GM19035 (cell line): ENCODE measurements around the gene INTS11.
A peak's percentile ranks its signal among the peaks of the same experiment; 100 is the strongest.

Experiments used
- ATAC-seq: cut with Tn5 transposase; IDR thresholded peaks from one replicate; pipeline ENCODE4 v1.9.1; 2021; ENCODE audit not compliant: unreplicated experiment

The INTS11 gene

DNA sequence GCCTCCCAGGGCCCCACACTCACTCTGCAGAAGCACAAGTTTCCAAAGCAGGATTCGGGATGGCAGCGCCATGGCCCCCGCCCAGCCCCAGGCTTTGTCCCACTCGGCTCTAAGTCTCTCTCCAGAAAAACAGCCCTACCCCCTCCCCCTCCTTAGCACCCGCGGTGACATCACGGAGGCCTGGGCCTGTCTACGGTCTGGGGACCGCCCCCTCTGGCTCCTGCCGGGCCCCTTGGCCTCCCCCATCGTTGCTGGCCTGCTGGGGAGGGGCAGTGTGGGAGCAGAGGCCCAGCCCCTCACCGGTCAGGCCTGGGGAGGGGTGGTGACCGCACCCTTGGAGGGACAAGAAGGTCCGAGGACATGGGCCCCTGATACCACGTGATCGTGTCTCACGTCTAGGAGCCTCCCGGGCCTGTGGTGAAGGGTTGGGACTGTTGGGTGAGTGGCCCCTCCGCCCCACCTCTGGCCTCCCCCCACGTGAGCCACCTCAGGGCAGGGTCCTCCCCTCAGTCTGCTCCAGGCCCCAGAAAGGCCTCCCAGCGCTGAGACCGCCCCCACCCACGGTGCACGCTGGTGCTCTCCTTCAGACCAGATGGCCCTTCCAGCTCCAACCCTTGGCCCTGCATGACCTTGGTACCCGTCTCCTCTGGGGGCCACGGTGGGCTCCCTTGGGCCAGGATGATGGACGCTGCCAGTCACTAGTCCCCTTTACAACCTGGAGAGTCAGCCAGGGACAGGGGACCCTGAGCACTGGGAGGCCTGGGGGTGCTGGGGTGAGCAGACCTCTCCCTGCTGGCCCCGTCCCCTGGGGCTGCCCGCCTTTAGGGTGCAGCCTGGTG is 34.2 kb upstream of the INTS11 start, which contains the start of gene MXRA8:
Gene MXRA8 (minus strand): TSS at position 123 of the 839 bp plus-strand sequence. CDS start 51 bp downstream, at position 72.
- no peak for ATAC-seq

DNA sequence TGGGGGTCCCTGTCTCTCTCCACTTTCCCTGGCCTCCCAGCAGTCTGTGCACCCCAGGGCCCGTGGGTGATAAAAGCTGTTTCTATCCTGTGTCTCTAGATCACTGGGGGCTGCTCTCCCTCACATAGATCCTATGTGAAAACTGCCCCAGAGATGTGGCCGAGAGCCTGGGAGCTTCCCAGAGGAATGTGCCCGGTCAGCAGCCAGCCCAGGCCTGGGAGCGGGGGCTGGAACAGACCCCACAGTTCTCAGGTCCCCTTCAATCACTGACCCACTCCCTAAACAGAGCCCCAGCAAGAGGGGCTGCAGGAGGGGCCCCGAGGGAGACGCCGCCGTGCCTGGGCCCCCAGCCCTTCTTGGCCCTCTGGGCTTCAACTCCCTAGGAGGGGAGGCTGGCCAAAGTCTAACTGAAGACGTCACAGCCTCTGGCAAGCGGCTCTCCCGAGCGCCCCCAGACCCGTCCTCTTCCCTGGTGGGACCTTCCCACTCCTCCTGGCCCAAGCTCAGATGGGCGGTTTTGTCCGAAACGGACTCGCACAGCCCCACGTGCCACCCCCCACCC is 33.5 kb upstream of the INTS11 start:
- ATAC-seq = no peak

DNA sequence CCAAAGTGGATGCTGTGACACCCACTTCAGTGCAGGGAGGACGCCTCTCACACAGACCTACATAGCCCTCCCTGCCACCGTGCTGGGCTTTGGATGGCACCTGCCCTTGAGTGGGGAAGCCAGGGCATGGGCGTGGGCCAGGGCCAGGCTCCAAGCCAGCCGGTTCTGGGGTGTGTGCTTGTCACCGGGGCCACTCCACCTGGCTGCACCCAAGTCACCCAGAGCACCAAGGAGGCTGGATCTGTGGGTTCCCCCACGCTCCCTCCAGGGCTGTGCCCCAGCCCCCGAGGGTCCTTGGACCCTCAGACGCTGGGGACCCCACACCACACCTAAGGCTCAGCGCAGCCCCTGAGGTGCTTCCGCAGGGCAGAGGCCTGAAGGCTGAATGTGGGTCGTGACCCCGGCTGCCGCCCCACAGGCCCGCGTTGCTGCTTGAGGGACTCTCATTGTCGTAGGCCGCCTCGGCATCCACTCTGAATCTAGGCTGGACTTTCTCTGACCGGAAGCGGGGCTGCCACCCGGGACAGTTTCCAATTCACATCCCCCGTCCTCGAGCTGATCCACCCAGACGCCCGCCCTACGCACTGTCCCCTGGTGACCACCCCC is 32.4 kb upstream of the INTS11 start:
- no peak for ATAC-seq

DNA sequence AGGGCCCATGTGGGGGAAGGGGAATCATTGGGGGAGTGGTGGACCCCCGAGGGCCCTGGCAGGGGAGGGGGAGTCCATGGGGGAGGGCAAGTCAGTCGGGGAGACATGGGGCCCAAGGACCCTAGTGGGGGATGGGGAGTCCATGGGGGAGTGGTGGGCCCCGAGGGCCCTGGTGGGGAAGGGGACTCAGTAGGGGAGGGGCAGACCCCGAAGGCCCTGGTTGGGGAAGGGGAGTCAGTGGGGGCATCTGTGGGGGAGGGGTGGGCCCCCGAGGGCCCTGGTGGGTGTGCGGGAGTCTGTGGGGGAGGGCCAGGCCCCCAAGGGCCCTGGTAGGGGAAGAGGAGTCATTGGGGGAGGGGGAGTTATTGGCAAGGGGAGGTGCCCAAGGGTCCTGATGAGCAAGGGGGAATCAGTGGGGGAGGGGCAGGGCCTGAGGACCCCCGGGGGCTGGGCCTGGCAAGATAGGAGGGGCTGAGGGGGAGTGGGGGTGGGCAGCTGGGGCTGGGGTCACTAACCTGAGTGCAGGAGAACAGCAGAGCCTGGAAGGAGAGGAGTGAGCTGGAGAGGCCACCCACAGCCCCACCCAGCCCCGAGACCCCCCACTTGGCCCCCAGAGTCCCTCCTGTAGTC is 31.8 kb upstream of the INTS11 start:
- no peak for ATAC-seq

DNA sequence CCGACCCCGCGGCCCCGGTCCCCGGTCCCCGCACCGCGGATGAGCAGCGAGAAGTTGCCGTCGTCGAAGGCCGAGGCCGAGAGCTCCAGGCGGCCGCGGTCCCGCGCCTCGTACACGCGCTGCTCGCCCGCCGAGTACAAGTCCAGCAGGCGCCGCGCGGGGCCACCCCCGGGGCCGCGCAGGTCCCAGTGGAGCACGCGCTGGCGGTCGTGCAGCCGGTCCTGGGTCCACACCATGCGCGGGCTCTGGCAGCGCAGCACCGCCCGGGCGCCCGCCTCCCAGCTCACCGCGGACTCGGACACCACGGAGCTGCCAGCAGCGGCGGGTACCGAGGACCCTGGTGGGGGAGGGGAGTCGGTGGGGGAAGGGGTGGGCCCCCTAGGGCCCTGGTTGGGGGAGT is 31.0 kb upstream of the INTS11 start:
- no peak for ATAC-seq

DNA sequence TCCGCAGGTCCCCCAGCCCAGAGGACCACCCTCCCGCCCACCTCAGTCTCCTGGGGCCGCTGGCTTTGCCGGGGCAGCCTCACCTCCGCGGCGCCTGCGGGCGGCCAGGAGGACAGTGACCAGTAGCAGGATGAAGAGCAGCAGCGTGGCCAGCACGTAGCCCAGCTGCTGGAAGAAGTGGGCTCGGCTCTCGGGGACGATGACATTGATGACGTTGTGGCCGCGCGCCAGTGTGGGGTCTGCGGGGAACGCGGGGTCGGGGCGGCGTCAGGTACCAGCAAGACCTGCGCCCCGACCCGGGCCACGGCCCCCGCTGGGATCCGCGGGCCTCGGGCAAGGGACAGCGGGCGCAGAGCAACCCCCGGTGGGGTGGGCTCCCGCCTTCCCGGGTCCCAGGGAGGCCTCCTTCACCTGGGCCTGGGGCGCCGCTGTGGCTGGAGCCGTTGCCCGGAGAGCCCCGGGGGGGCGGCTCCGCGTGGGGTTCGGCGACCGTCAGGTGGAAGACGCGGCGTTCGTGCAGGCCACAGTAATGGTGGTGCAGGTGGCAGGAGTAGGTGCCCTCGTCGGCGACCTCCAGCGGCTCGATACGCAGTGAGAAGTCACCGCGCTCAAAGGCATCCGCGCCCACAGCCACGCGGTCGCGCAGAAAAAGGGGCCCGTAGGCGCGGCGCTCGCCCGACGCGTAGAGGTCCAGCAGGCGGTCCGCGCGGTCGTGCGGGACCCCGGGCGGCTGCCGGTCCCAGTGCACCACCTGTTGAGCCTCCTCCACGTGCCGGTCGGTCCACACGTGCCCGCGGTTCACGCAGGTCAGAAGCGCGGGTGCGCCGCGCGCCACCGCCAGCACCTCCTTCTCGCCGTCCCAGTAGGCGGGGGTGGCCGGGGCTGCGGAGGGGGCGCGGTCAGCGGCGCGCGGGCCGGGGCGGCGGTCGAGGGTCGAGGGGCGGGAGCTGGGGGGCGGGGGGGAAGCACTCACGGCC is 30.1 kb upstream of the INTS11 start:
- ATAC-seq = no peak

DNA sequence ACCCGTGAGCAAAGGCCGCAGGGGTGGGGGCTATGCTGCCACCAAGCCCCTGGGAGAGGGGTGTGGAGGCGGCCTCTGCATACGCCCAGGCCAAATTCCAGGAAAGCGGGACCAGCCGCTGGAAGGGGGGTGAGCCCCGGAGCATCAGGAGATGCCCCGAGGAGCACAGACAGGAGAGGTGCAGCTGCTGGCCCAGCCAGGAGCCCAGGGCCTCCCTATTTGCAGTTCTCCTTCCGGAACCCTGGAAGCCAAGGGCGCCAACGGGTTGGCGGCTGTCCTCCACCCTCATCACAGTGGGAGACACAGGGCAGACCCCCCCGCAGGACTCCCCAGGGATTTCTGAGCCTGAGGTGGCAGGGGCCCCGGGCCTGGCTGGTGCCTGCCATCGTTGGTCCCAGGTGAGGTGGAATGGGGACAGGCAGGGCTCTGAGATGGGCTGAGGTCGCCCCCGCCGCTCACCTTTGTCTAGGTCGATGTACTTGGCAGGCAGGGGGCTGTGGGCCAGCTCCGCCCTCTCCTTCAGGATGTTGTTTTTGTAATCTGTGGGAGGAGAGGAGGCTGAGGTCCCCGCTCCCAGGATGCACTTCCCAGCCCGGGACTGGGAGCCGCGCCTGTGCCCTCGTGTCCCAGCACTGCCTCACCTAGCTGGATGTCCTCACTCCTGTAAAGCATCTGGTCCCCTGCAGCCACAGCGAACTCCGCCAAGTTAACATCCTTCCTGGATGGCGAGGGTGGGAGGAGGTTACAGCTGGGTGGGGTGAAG is 29.1 kb upstream of the INTS11 start:
- ATAC-seq = no peak

DNA sequence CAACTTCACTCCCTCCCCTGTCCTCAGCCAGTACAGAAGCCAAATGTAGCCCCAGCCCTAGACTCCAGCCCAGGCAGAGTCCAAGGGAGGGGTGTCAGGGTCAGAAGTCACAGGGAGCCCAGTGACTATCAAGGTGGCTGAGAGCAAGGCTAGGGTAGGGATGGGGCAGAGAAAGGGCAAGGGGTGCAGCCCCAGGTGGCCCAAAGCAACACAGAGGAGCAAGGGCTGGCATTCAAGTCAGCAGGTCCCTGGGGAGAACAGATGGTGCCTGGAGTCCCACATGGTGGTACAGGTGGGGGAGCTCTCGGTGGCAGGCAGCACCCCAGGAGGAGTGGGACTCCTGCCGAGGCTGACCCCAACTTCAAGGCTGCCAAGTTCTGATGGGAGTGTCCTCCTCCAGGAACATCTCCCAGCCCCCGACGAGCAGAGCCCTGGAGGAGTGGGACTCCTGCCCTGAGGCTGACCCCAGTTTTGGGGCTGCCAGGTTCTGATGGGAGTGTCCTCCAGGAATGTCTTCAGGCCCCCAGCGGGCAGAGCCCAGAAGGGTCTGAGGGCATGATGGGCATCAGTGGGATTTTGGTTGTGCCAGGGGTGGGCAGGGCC is 28.4 kb upstream of the INTS11 start:
- ATAC-seq = no peak

DNA sequence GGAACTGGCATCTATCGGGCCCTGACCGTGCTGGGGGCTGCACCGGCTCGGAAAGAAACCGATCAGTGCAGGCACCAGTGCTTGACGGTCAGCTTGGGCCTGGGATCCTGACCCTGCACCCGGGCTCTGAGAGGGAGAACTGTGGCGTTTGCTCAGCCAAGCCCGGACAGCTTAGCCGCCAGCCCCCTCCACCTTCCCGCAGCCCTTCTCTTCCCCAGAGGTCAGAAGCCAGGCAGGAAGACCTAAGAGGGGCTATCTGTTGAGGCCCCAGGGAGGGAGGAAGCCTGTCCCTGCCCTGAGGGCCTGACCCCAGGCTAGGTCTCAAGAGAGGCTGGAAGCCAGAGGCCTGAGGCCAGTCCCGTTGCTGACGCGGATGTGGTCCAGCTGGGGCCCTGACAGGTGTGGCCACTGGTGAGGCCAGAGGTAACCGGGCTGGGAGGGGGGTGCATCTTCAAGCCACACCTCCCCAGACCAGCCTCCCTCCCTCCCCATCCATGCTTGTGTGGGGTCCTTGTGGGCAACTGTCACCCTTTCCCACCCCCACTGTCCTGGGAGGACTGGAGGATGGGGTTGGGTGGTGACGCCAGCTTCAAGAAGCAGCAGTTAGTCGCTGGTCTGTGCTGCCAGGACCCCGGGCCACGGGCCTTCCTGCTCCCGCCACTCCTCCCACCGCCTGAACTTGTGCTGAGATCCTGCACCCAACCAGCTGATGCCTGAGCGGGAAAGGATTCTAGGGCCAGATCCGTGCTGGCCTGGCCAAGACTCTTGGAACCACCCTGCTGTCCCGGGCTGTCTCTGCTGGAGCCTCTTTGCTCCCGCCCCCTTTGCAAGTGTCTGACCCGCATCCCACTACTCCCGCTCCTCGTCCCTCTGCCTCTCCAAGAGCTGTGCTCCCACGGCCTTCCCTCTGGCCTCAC is 27.3 kb upstream of the INTS11 start:
- no peak for ATAC-seq

DNA sequence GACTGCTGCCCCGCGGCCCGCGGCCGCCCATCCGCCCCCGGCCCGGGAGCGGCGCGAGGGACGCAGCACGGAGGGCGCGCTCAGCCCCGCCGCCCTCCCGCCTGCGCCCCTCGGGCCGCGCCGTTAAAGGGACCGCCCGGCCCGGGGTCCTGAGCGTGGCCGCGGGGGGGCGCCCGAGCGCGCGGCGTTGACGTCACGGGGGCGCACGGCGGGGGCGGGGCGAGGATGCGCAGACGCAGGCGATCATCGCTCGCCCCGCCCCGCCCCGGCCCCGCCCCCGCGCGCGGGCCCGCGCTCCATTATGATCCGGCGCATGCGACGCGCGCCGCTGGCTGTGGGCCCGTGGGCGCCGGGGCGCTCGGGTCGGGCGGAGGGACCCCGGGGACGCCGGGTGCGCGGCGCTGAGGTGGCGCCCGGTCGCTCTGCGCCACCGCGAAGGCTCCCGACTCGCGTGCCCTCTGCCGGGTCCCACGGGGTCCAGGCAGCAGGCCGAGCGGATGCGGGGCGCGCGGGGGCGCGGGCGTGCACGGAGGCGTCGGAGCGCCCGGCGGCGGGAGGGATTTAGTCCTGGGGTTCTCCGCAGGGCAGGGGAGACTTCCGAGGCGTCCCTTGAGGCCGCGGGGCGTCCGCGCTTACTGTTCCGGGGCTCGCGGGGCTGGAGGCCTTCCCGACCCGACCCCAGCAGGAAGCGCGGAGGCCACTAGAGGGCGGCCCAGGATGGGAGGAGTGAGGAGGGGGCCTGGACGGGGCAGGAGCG is 25.0 kb upstream of the INTS11 start, which contains the start of gene DVL1:
Gene DVL1 (minus strand): TSS at position 163 of the 757 bp plus-strand sequence. CDS start 353 bp downstream, outside the sequence.
- peak; percentile 66 for ATAC-seq

DNA sequence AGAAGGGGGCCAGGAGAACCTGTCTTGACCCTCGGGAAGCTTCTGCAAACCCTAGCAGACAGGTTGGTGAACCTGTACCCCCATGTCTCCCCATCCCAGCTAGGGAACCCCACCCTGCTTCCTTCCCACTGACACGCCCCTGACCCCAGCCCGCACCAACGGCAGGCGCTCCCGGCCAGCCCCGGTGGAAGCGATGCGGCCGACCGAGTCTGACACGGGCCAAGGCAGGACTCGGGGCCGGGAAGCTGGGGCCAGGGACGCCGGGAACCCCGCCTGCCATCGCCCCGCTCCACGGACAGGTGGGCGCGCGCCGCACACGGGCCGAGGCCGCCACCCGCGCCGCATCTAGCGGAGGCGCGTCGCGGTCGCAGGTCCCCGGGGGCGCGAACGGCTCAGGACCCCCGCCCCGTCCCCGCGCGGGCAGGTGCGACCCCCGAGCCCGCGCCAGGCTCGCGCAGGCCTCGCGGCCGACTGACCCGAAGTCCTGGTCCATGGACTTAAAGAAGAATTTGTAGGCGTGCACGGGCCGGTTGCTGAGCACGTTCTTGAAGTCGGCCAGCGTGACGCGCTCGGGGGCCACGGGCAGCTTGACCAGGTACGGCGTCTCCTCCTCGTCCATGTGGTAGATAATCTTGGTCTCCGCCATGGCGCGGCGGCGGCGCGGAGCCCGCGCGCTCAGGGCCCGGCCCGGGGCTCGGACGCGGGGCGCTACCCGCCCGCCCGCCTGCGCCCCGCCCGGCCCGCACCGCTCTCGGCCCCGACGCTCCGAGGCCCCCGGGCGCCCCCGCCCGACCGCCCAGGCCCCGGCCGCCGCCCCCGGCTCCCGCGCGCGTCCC is 24.2 kb upstream of the INTS11 start:
- ATAC-seq = peak; percentile 34

DNA sequence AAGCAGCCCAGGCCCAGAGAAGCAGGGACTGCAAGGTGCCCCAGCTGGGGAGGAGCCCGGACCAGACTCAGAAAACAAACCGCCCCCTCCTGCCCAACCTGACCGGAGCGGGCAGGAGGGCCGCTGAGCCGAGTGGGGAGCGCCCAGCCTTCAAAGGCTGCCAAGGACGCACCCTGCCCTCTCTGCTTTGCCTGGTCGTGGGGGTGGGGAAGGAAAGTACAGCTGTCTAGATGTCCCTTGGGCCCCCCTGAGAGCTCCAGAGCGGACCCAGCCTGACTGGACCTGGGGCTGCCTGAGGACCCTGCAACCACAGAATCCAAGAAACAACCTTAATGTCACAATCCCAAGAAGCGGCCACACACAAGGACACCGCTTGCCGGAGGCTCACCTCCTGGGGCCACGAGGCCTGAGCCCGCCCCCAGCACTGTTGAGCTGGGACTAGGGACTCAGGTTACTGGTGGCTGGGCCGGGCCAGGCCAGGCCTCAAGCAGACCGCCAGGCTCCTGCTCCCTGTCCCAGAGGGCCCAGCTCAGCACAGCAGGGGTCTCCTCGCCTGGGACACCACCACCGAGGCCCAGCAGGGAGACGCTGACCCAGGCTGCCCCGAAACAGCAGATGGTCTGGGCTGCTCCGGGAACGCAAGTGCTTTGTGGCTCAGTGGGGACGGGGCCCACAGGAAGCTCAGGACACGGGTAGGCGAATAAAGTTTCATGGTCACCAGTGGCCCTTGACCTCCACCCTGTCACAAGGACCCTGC is 23.4 kb upstream of the INTS11 start:
- ATAC-seq = no peak

DNA sequence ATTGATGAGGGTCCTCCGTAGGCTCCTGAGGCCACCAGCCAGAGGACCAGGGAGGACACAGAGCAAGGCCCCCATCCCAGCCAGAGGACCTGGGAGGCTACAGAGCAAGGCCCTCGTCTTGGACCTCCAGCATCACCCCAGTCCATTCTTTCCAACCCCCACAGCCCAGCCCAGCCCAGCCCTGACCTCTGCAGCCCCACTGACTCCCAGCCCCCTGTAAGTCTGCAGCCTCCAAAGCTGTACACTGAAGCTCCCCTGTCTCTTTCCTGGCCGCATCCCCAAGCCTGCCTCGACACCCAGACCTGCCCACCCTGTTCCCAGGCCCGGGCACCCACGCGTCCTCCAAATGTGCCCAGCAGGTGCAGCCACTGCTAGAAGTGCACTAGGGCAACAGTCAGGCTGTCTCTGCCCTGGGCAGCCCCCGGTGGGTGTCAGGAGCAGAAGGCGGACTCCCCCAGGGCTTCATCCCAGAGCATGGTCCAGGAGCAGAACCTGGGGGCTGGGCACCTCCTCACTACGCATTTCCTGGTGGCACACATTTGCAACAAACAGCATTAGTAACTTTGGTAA is 22.7 kb upstream of the INTS11 start:
- ATAC-seq = no peak

DNA sequence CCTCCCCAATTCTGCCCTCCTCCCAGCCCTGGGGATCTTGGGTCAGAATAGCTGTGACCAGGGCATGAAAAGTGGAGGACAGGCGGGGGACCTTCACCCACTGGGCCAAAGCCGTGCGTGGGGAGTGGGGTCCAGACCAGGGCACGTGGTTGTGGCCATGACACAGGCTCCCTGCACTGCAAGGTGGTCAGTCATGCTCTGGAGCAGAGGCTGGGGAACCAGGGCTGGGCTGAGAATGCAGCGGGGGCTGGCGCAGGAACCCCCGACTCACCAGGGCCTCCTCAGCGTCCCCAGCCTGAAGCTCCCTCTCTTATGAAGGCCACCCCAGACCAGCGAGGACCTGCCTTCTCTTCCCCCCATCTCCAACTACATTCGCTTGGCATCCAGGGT is 22.0 kb upstream of the INTS11 start:
- ATAC-seq = no peak

DNA sequence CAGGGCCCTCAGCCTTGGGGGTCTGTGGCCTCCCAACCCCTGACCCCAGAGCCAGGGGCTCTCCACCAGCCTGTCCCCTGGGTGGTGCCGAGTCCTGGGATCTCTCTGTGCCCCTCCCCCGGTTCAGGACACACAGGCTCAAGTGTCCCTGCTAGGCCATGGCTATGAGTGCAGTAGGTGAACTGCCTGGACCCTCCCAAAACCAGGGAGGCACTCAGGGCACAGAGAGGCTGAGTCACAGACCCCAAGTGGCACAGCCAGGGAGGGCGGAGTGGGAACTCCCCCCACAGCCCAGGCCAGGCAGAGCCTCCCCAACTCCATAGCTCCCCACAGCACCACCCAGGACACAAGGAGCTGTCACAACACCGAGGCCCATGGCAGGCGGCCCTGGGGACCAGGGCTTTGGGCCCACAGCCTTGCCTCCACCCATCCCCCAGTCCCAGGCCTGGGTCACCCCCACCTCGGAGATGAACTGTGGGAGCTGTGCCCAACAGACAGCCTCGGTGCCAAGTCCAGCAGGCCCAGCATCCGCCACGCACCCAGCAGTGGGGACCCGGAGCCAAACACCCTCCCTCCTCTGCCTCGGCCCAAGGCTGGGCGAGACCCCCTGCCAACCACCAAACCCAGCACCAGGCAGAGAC is 21.5 kb upstream of the INTS11 start:
- ATAC-seq = no peak
